Liver (tissue), 9 donors: ENCODE data around the gene GRIN2A. TPM values are rescaled to one million over a fixed set of nuclear protein-coding genes. Genes with fewer than 3 reads are reported as not detected.

Experiments
- DNase-seq: peaks from one replicate; pipeline ENCODE4 v3.0.0-alpha.2; 2017; ENCODE audit warnings: low spot score
- H3K27ac ChIP-seq, 2 donors: one replicate each; pipeline ENCODE4 v1.7.0; 2013; ENCODE audit warnings: inconsistent platforms in 2 of 2, low read length in 2 of 2, control low read depth in 1 of 2, low read depth in 1 of 2, mild to moderate bottlenecking in 1 of 2
- H3K27me3 ChIP-seq, 4 donors: one replicate each; pipeline versions ENCODE4 v1.6.1 to v1.7.0; 2013; ENCODE audit warnings: low read length in 3 of 4, inconsistent platforms in 1 of 4, mild to moderate bottlenecking in 1 of 4, moderate library complexity in 1 of 4; ENCODE audit not compliant: control insufficient read depth in 4 of 4, insufficient read depth in 4 of 4
- H3K36me3 ChIP-seq, 4 donors: one replicate each; pipeline versions ENCODE4 v1.6.1 to v1.7.0; 2013; ENCODE audit warnings: low read length in 3 of 4, mild to moderate bottlenecking in 3 of 4, low read depth in 1 of 4, moderate library complexity in 1 of 4; ENCODE audit not compliant: control insufficient read depth in 4 of 4, insufficient read depth in 3 of 4
- H3K4me1 ChIP-seq, 4 donors: one replicate each; pipeline versions ENCODE4 v1.6.1 to v1.7.0; 2013; ENCODE audit warnings: low read length in 3 of 4, mild to moderate bottlenecking in 3 of 4, moderate library complexity in 1 of 4; ENCODE audit not compliant: control insufficient read depth in 4 of 4, insufficient read depth in 4 of 4
- H3K4me3 ChIP-seq, 3 donors: one replicate each; pipeline versions ENCODE4 v1.6.1 to v1.7.0; 2013; ENCODE audit warnings: low read length in 3 of 3, control low read depth in 1 of 3, low read depth in 1 of 3, mild to moderate bottlenecking in 1 of 3
- H3K9ac ChIP-seq, 2 donors: one replicate each; pipeline ENCODE4 v1.7.0; 2013; ENCODE audit warnings: low read length in 2 of 2, mild to moderate bottlenecking in 2 of 2, moderate library complexity in 2 of 2, control low read depth in 1 of 2, low read depth in 1 of 2
- H3K9me3 ChIP-seq, 4 donors: one replicate each; pipeline versions ENCODE4 v1.6.1 to v1.7.0; 2013; ENCODE audit warnings: low read length in 3 of 4; ENCODE audit not compliant: control insufficient read depth in 4 of 4
- ATF3 ChIP-seq: IDR thresholded peaks from 2 replicates; pipeline ENCODE4 v1.6.1; 2016; ENCODE audit warnings: antibody characterized with exemption
- CTCF ChIP-seq: fragments of 150-350 bp; IDR thresholded peaks from 2 replicates; pipeline ENCODE4 v1.5.1; 2017; ENCODE audit warnings: improper control_type of control experiment, low read depth, low read length; ENCODE audit not compliant: missing input control
- EGR1 ChIP-seq, 2 donors: IDR thresholded peaks; 2 replicates each; pipeline ENCODE4 v1.6.1; 2016 to 2018; ENCODE audit warnings: antibody characterized with exemption in 2 of 2, low read depth in 2 of 2
- FOXA1 ChIP-seq: IDR thresholded peaks from 2 replicates; pipeline ENCODE4 v1.6.1; 2016; ENCODE audit warnings: antibody characterized with exemption
- FOXA2 ChIP-seq: IDR thresholded peaks from 2 replicates; pipeline ENCODE4 v1.6.1; 2016; ENCODE audit warnings: antibody characterized with exemption
- GABPA ChIP-seq, 2 donors: IDR thresholded peaks in 1 of 2; conservative IDR thresholded peaks in 1 of 2; 2 replicates each; pipeline ENCODE4 v1.6.1; 2016; ENCODE audit warnings: antibody characterized with exemption in 2 of 2, mild to moderate bottlenecking in 1 of 2, moderate library complexity in 1 of 2
- HNF4A ChIP-seq, 2 donors: conservative IDR thresholded peaks; 2 replicates each; pipeline ENCODE4 v1.6.1; 2016; ENCODE audit warnings: antibody characterized with exemption in 2 of 2, mild to moderate bottlenecking in 2 of 2
- MAX ChIP-seq: IDR thresholded peaks from 2 replicates; pipeline ENCODE4 v1.6.1; 2016; ENCODE audit warnings: antibody characterized with exemption
- NR2F2 ChIP-seq: IDR thresholded peaks from 2 replicates; pipeline ENCODE4 v1.6.1; 2016; ENCODE audit warnings: antibody characterized with exemption
- RAD21 ChIP-seq, 2 donors: IDR thresholded peaks; 2 replicates each; pipeline ENCODE4 v1.6.1; 2016; ENCODE audit warnings: antibody characterized with exemption in 2 of 2, mild to moderate bottlenecking in 2 of 2
- SP1 ChIP-seq: IDR thresholded peaks from 2 replicates; pipeline ENCODE4 v1.6.1; 2018; ENCODE audit warnings: antibody characterized with exemption, mild to moderate bottlenecking
- ZBTB33 ChIP-seq: IDR thresholded peaks from 2 replicates; pipeline ENCODE4 v1.6.1; 2016; ENCODE audit warnings: antibody characterized with exemption
- WGBS: extraction: QIAGEN DNeasy Blood & Tissue Kit; methylation state at CpG from one replicate; pipeline ENCODE4 v1.1.7; 2013; 5-methylcytosine and 5-hydroxymethylcytosine counted together
- polyA plus RNA-seq, 2 donors: library from polyadenylated mRNA; stranded (reverse) in 1 of 2; unstranded in 1 of 2; fragments of 200-250 nt in 1 of 2; fragments of >200 nt in 1 of 2; fragmentation: Nextera tagmentation in 1 of 2; extraction: Ambion mirVana in 1 of 2; gene quantifications; one replicate each; pipeline versions ENCODE4 v1.2.1 to v1.2.3, GENCODE V29; 2013 to 2015
- total RNA-seq, 2 donors: library from RNA; depleted of rRNA; stranded (reverse); fragments of >200 nt; gene quantifications; one replicate each; pipeline ENCODE4 v1.2.3, GENCODE V29; 2014
- donor health status: healthy.
- donor health status: healthy.
- donor health status: healthy.
- donor health status: healthy.
- donor health status: healthy.

The GRIN2A gene
- total and polyA plus RNA-seq, 4 donors: under 0.01 to 0.08 (median 0.07) TPM; not detected in 1

GRCh38 chr16:9844361-9844760 is 337.9 kb downstream of the GRIN2A start:
- Histone ChIP-seq H3K4me1 (no peaks in the 10 kb centered on the region), H3K27ac (no peak overlapping the region), H3K4me3 (no peak overlapping the region), H3K36me3 (no peaks in the 10 kb centered on the region), H3K27me3 (peaks cover 0 to 6% (median 0%) of the 10 kb centered on the region in 4 donors), H3K9ac (no peak overlapping the region), H3K9me3 (no peaks in the 10 kb centered on the region)
- DNase-seq: no peak
- WGBS: 73% methylated on average over 6 of the region's 6 CpGs
- TF ChIP-seq FOXA1 (no peak), NR2F2 (no peak), GABPA (IDR thresholded peaks at IDR 0.05 in 1 of 2, conservative IDR thresholded peaks at IDR 0.05 in 1 of 2) (no peak), SP1 (no peak), MAX (no peak), CTCF (no peak), FOXA2 (no peak), EGR1 (IDR thresholded peaks at IDR 0.05; ENCODE audit: low read depth in 2 of 2) (no peak), HNF4A (conservative IDR thresholded peaks at IDR 0.05) (no peak)

- Histone ChIP-seq H3K27me3 (peaks cover 0 to 6% (median 0%) of the 10 kb centered on the region in 4 donors), H3K27ac (no peak overlapping the region), H3K9me3 (no peaks in the 10 kb centered on the region), H3K9ac (no peak overlapping the region), H3K36me3 (no peaks in the 10 kb centered on the region), H3K4me1 (no peaks in the 10 kb centered on the region), H3K4me3 (no peak overlapping the region)
- WGBS: 83% methylated on average over 3 of the region's 3 CpGs
- no peak for DNase-seq
- TF ChIP-seq GABPA (IDR thresholded peaks at IDR 0.05 in 1 of 2, conservative IDR thresholded peaks at IDR 0.05 in 1 of 2) (no peak), RAD21 (IDR thresholded peaks at IDR 0.05) (no peak), ATF3 (no peak), ZBTB33 (no peak), FOXA1 (no peak)
Measured at GRCh38 chr16:9843424-9844018, 338.7 kb downstream of the GRIN2A start.
